OCI-LY7 (cell line): Measurements from ENCODE around the gene CD93. TPM values are rescaled to one million over a fixed set of nuclear protein-coding genes. Genes with fewer than 3 reads are reported as not detected.

Source experiments
- BruUV-seq: library from RNA; stranded (reverse); fragments of 400-500 nt; replicated peaks from 2 replicates; lab custom pipeline; 2021; lab: Mats Ljungman, UMichigan
- CTCF ChIA-PET: fragments of 300-600 bp; sonication (Branson Sonifier 250); formaldehyde crosslinking; loops from one replicate; lab custom pipeline; 2022; ENCODE audit warnings: antibody characterized with exemption; ENCODE audit not compliant: unreplicated experiment; lab: Charles Lee
- POLR2A ChIA-PET: fragments of 300-600 bp; sonication (Branson Sonifier 250); formaldehyde crosslinking; loops from one replicate; lab custom pipeline; 2022; ENCODE audit warnings: antibody characterized with exemption; lab: Charles Lee
- DNase-seq: peaks from one replicate; pipeline ENCODE4 v3.0.0-alpha.2; 2015; ENCODE audit warnings: low spot score
- H2AFZ ChIP-seq: fragments of 200-600 bp; sonication (generic), shearing (Covaris generic); 2 replicates; pipeline ENCODE4 v1.6.1; 2014; ENCODE audit warnings: mild to moderate bottlenecking, antibody characterized with exemption, low read length, moderate library complexity
- H3K27ac ChIP-seq: fragments of 200-600 bp; sonication (generic); 2 replicates; pipeline ENCODE4 v1.5.1; 2014; ENCODE audit warnings: mixed run types, low read depth, mild to moderate bottlenecking, moderate library complexity, low read length, inconsistent platforms; ENCODE audit not compliant: poor library complexity, severe bottlenecking
- H3K36me3 ChIP-seq: fragments of 200-600 bp; sonication (generic); 2 replicates; pipeline ENCODE4 v1.6.1; 2014; ENCODE audit warnings: mild to moderate bottlenecking, antibody characterized with exemption, low read length, moderate library complexity, mixed read lengths; ENCODE audit not compliant: insufficient read depth
- H3K4me1 ChIP-seq: fragments of 200-600 bp; sonication (generic); 2 replicates; pipeline ENCODE4 v1.5.1; 2014; ENCODE audit warnings: mild to moderate bottlenecking, low read length; ENCODE audit not compliant: insufficient read depth, poor library complexity, severe bottlenecking
- H3K4me2 ChIP-seq: fragments of 200-600 bp; sonication (generic); 2 replicates; pipeline ENCODE4 v1.6.1; 2014; ENCODE audit warnings: mild to moderate bottlenecking, low read length
- H3K4me3 ChIP-seq: fragments of 200-600 bp; sonication (generic); 2 replicates; pipeline ENCODE4 v1.5.1; 2014; ENCODE audit warnings: mild to moderate bottlenecking, low read depth, low read length; ENCODE audit not compliant: poor library complexity, severe bottlenecking
- H3K79me2 ChIP-seq: fragments of 200-600 bp; sonication (generic); 2 replicates; pipeline ENCODE4 v1.6.1; 2016; ENCODE audit warnings: low read depth, mild to moderate bottlenecking, low read length, moderate library complexity, mixed read lengths; ENCODE audit not compliant: insufficient read depth
- H3K9me2 ChIP-seq: fragments of 200-600 bp; sonication (generic); 2 replicates; pipeline ENCODE4 v1.6.1; 2016; ENCODE audit warnings: mild to moderate bottlenecking, low read length, mixed read lengths; ENCODE audit not compliant: insufficient read depth
- H3K9me3 ChIP-seq: fragments of 200-600 bp; sonication (generic); 2 replicates; pipeline ENCODE4 v1.6.1; 2014; ENCODE audit warnings: mild to moderate bottlenecking, mixed run types, low read length, mixed read lengths
- H4K20me1 ChIP-seq: fragments of 200-600 bp; sonication (generic); 2 replicates; pipeline ENCODE4 v1.6.1; 2014; ENCODE audit warnings: mild to moderate bottlenecking, antibody characterized with exemption, low read length, moderate library complexity, mixed read lengths; ENCODE audit not compliant: insufficient read depth
- CTCF ChIP-seq: fragments of 200-600 bp; sonication (generic); conservative IDR thresholded peaks from 2 replicates; pipeline ENCODE4 v1.5.1; 2014; ENCODE audit warnings: mild to moderate bottlenecking, antibody characterized with exemption, low read length, moderate library complexity, mixed read lengths
- EZH2phosphoT487 ChIP-seq: fragments of 200-600 bp; sonication (generic); IDR thresholded peaks from 2 replicates; pipeline ENCODE4 v1.6.1; 2018; ENCODE audit warnings: low read depth, borderline replicate concordance, mild to moderate bottlenecking, mixed run types, antibody characterized with exemption, low read length, moderate library complexity, mixed read lengths
- intact Hi-C: fragments of 100-400 bp; cut with micrococcal nuclease; formaldehyde crosslinking; loops from one replicate; pipeline ENCODE4 v1.10.0; 2022; ENCODE audit not compliant: unreplicated experiment
- total RNA-seq, 2 experiments: library from RNA; depleted of rRNA in 1 of 2; stranded (reverse); fragments of >200 nt in 1 of 2; shearing (Covaris generic) in 1 of 2; gene quantifications; 2 replicates each; pipeline ENCODE4 v1.2.3, GENCODE V29; 2014 to 2022

CD93 gene
- total RNA-seq, 2 experiments from 2014 or later = not detected

GRCh38 chr20:23112595-23112994, 26.5 kb upstream of the CD93 start:
- Histone ChIP-seq H3K27ac (no peak overlapping the region), H3K4me3 (no peak overlapping the region)

GRCh38 chr20:23111944-23112342, 25.8 kb upstream of the CD93 start:
- DNase-seq = no peak
- Histone ChIP-seq H4K20me1 (no peaks in the 10 kb centered on the region), H3K27ac (no peak overlapping the region), H3K36me3 (no peaks in the 10 kb centered on the region), H2AFZ (no peak overlapping the region), H3K79me2 (no peaks in the 10 kb centered on the region), H3K4me1 (no peaks in the 10 kb centered on the region), H3K9me3 (no peaks in the 10 kb centered on the region), H3K4me2 (no peak overlapping the region), H3K4me3 (no peak overlapping the region), H3K9me2 (no peaks in the 10 kb centered on the region)
- no TSS peak for BruUV-seq
- TF ChIP-seq EZH2phosphoT487 (no peak), CTCF (no peak)
- intact Hi-C loops = no loop called here
- CTCF ChIA-PET = no interaction called here
- POLR2A ChIA-PET = no interaction called here

More at GRCh38 chr20:23112595-23112994, 26.5 kb upstream of the CD93 start:
- no peaks in the 10 kb centered on the region for H3K9me3 ChIP-seq
- H3K4me2 ChIP-seq = no peak overlapping the region
- POLR2A ChIA-PET = interaction anchor here (0.6 kb wide), 1 partner anchor 1432 kb away, joined by 4 read pairs; no protein-coding TSS in a partner anchor
- CTCF ChIA-PET = no interaction called here
- H3K9me2 ChIP-seq = no peaks in the 10 kb centered on the region
- H3K79me2 ChIP-seq = no peaks in the 10 kb centered on the region
- TF ChIP-seq CTCF = no peak
- no peak for TF ChIP-seq EZH2phosphoT487
- no TSS peak for BruUV-seq
- no peaks in the 10 kb centered on the region for H3K4me1 ChIP-seq
- H3K36me3 ChIP-seq = no peaks in the 10 kb centered on the region
- intact Hi-C loops = no loop called here
- no peak overlapping the region for H2AFZ ChIP-seq
- no peak for DNase-seq
- H4K20me1 ChIP-seq = no peaks in the 10 kb centered on the region

DNA sequence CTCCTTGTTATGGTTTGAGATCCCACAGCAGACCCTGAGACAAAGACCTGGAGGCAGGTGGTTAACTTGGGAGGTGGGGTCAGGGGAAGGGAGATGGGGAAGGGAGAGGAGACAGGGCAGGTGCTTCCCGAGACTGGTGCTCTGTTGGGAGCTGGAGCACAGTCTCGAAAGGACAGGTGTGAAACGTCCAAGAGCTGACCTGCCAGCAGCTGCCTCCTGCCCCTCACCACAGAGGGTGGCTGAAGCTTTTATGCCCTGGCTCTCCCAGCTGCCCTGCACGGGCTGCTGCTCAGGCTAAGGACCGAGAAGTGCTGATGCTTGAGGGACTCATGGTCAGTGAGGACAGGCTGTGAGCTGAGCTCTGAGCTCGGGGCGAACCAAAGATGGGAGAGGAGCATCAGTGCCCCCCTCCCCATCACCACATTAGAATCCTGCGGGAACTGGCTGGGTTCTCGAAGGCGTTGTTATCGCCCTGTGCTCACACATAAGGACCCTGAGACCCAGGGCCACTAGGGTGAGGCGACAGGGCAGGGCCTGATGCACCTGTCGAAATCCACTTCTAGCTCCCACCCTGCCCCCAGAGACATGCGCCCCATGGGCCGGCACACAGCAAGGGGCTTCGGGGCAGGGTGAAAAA, 25.3 kb upstream of the CD93 start:
- Histone ChIP-seq H2AFZ (no peak overlapping the region), H4K20me1 (no peaks in the 10 kb centered on the region), H3K27ac (no peak overlapping the region), H3K4me1 (no peaks in the 10 kb centered on the region), H3K4me3 (no peak overlapping the region), H3K36me3 (no peaks in the 10 kb centered on the region), H3K4me2 (no peak overlapping the region), H3K9me3 (no peaks in the 10 kb centered on the region), H3K9me2 (no peaks in the 10 kb centered on the region), H3K79me2 (no peaks in the 10 kb centered on the region)
- POLR2A ChIA-PET = no interaction called here
- CTCF ChIA-PET = no interaction called here
- no TSS peak for BruUV-seq
- TF ChIP-seq CTCF = no peak
- TF ChIP-seq EZH2phosphoT487 = no peak
- intact Hi-C loops = no loop called here
- DNase-seq = no peak
